Medulla oblongata (tissue), 1 donor: ENCODE results near the gene TMEM218.
A peak's percentile ranks its signal among the peaks of the same experiment; 100 is the strongest.
"Not testable (repeated sequence)": the region's sequence is repeated elsewhere in the genome, so short reads cannot be mapped to it uniquely, and the experiment has no call there.

ENCODE experiments used
- DNase-seq: peaks from one replicate; pipeline ENCODE4 v3.0.0-alpha.2; 2015; ENCODE audit errors: extremely low spot score

The TMEM218 gene

GRCh38 chr11:125090151-125090550 lies 21.3 kb downstream of the TMEM218 start:
- DNase-seq, result not testable (repeated sequence)

DNA sequence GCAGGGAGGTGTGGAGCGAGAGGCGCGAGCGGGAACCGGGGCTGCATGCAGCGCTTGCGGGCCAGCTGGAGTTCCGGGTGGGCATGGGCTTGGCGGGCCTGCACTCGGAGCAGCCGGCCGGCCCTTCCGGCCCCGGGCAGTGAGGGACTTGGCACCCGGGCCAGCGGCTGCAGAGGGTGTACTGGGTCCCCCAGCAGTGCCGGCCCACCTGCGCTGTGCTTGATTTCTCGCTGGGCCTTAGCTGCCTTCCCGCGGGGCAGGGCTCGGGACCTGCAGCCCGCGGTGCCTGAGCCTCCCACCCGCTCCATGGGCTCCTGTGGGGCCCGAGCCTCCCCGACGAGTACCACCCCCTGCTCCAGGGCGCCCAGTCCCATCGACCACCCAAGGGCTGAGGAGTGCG lies 21.9 kb downstream of the TMEM218 start:
- not testable (repeated sequence) for DNase-seq

DNA sequence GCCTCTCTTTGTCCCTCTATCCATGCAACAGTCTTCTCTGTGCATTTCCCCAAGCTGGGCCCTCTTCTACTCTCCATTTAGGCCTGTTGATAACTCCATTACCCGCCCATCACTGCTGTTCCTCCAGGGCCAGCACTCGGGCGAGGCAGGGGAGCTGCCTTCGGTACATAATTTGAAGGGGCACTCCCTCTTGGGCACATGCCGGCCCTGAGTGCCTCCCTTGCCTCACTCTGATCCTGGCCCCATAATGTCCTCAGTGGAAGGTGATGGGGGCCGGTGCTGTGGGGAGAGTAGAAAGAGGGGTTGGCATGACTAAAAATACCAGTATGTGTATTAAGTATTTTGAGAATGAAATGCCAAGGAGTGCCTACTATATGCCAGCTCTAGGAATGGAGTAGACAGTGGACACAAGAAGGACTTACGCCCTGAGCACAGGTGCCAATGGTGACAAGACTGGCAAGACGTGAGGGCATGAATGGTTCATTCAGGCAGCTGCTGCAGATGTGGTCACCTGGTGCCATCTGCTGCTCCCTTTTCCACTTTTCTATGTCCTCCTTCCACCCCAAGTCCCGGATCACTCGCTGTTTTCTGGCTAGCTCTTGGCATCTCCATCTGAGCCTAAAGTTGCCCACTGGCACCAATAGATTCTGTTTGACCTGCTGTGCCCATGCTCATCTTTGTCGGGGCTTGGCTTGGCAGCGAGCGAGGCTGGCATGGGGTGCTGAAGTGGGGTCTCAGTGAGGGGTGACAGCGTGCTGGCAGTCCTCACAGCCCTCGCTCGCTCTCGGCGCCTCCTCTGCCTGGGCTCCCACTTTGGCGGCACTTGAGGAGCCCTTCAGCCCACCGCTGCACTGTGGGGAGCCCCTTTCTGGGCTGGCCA lies 22.6 kb downstream of the TMEM218 start:
- no peak for DNase-seq

- no peak for DNase-seq
Observed at GRCh38 chr11:125088123-125088522, 23.3 kb downstream of the TMEM218 start.

- no peak for DNase-seq
Observed at GRCh38 chr11:125086633-125087296, 24.7 kb downstream of the TMEM218 start.

DNA sequence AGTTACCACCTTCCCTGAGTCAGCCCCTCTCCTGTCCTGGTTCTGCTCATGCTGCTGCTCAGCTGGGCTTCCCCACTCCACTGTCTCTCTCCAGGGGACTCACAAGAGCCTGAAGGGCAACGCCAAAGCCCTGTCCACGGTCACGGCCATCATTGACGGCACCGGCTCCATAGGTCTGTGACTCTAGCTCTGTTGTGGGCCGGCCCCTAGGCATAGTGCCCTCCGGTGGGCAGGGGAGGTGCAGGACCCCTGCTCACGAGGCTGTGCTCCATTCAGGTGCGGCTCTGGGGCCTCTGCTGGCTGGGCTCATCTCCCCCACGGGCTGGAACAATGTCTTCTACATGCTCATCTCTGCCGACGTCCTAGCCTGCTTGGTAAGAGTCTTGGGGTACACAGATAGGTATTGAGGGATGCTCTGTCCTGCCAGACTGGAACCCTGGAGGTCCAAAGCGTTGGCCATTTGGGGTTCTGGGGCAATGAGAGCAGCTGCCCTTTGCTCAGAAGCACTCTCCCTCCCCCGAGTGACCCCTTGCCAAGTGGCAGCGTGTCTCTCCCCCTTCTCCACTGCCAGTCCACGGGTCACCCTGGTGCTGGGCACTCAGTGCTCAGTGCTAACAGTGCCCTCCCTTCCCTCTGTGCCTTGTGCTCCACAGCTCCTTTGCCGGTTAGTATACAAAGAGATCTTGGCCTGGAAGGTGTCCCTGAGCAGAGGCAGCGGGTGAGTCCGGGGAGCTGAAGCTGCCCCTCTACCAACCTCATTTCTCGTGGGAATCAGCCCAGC lies 25.9 kb downstream of the TMEM218 start:
- no peak for DNase-seq

DNA sequence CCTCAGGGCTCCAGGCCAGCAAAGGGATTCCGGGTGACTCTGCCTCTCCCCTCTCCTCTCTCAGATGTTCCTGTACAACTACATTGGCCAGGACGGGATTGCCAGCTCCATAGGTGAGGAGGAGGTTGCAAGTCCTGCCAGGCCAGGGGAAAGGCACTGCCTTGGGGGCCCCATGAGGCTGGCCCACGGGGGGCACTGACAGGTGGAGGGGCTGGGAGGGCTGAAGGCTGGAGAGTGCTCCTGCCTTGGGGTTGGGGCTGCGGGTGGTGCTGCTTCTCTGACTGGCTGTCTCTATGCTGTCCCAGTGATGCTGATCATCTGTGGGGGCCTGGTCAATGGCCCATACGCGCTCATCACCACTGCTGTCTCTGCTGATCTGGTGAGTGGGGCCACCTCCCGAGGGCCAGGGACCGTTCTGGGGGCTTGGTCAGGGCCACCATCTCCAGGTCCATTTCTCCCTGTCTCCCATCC lies 26.6 kb downstream of the TMEM218 start:
- no peak for DNase-seq

DNA sequence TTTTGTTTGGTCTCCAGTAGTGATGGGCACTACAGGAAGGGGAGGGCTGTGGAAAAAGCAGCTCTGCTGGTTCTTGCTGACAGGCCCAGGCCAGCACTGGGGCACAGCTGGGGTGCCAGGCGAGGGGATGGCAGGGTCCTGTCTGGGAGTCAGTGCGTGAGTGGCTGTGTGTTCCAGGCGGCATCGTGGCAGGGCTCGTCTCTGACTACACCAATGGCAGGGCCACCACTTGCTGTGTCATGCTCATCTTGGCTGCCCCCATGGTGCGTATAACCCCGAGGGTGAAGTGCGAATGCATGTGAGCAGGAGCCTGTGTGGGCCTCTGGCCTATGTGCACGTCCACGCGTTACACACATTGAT lies 27.4 kb downstream of the TMEM218 start:
- DNase-seq, result no peak

DNA sequence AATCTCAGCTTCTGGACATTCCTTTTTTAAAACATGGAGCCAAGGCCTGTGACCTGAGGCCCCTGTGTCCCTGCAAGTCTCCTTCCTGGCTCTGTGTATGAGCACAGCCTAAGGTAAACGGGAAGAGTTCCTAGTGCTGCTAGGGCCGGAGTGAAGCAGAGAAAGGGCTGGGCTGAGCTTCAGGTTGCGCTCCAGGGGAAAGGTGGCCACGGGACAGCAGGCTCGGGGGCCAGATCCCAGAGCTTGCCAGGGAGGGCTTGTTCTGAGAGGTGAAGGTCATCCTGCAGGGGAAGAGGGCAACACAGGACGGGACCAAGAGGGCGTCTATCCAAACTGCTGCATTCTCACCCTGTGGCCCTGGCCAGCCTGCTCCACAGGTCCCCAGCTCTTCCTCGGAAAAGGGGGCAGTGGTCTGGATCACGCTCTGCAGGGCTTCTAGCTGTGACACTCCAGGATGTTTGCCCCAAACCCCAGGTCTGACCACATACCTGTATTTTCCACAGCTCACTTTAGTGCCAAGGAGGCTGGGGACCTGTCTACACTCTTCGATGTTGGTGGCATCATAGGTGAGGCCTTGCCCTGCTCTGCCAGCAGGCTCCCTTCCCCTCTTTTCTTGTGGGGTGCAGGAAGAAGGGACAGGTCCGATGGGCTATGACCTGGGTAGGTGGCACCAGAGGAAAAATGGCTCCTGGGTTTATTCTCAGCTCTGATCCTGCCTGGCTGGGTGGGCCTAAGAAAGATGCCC lies 27.9 kb downstream of the TMEM218 start:
- no peak for DNase-seq

DNA sequence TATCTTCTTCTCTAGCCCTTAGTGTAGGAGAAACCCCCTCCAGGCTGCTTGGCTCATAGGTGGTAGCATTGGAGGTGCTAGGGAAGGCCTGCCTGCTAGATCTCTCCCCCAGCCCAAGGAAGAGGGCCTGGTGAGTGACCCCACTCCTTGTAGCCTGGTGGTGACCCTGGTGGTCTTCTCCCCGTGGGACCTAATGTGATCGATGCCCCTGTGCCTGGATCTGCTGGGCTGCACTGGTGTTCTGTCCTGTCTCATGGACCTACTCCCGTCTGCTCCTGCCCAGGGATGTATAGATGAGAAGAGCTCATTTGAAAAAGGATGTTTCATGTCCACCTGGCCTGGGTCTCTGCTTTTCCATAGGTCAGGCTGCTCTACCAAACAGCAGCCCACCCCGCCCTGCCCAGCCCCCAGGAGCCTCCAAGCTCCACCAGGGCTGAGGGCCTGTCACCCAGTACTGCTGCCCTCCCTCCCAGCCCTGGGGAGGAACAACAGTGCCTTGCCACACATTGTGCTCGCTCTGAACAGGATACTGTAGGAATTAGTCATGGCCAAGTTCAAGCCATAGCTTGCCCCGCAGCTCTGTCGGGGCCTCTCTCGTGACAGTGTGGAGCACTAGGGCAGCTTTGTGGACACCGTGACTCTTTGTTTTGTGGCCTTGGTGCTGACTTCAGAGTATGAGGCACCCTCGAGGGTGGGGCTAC lies 28.7 kb downstream of the TMEM218 start:
- no peak for DNase-seq

GRCh38 chr11:125082040-125082439 lies 29.4 kb downstream of the TMEM218 start:
- DNase-seq, result no peak

- no peak for DNase-seq
Observed at GRCh38 chr11:125081098-125081798, 30.2 kb downstream of the TMEM218 start.

DNA sequence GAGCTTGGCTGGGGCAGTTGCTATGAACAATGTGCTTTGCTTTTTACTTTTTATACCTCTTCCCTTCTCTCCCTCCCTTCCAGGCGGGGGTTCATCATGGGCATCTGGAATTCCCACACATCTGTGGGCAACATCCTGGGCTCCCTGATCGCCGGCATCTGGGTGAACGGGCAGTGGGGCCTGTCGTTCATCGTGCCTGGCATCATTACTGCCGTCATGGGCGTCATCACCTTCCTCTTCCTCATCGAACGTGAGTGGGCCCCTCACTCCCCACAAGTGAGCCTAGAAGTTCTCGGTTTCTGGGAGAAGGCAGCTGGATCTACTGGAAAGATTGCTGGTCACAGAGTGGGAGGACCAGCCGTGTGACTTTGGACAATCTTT lies 30.9 kb downstream of the TMEM218 start:
- DNase-seq, result no peak

DNA sequence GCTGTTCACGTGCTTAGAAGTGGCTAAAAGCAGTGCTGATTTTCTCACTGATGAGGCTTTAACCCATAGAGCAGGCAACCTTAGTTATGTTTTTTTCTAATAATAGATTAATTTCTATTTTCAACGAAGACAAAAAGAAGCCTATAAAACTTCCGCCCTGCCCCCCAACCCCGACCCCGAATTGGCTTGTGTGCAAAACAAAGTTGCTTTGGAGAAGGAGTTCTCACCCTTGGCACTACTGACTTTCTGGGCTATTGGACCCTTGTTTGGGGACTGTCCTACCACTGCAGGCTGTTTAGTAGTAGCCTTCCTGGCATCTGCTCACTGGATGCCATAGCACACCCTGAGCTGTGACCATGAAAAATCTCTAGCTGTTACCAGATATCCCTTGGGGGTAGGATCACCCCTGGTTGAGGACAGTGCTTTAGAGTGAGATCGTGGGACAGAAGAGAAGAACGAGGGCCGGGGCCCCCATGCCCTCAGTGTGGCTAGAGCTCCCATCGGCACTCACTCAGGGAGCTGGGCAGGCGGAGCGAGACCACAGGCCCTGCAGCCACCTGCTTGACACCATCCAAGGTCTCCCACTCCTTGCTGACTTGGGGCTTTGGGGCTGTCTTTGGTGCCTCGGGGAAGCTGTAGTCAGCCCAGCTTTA lies 31.4 kb downstream of the TMEM218 start:
- no peak for DNase-seq

GRCh38 chr11:125079151-125079877 lies 32.1 kb downstream of the TMEM218 start:
- peak; percentile 60 for DNase-seq

GRCh38 chr11:125078516-125079140 lies 32.8 kb downstream of the TMEM218 start:
- no peak for DNase-seq

DNA sequence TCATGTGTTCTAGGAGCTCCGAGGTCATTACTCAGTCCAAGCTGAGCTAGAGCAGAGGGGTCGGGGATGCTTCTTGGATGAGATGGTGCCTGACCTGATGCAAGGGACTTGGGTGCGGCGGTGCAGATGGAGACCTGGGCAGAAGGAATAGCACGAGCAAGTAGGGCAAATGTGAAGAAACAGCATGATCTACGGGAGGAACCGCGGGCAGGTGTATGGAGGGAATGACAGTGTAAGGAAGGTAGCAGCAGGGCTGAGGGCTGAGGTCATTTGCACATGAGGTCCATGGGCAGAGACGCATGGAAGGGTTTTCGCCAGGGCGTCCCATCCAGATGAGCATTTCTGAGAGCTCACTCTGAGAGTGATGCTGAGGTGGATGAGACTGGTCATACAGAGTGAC lies 33.4 kb downstream of the TMEM218 start:
- DNase-seq, result no peak

DNA sequence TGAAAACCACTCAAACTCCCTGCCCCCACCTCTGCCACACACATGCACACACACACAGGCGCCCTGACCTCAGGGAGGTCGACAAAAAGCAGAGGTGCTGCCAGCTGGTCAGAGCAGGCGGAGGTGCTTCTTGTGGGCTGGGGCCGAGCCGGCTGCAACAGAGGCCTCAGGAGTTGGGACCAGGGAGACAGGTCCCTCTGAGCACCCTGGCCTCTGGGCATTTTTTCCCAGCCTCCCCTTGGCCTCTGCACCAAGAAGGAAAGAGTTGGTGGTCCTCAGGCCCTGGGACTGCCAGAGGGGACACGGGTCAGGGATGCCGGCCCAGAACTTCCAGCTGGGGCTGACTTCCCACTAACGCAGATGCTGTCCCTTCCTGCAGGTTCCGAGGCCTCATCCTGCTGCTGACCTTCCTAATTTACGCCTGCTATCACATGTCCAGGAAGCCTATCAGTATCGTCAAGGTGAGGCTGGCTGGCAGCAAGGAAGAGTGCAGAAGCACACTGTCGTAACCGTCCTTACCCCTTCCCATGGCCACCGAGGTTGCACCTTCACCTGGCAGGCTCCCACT lies 35.0 kb downstream of the TMEM218 start:
- no peak for DNase-seq
